MM.1S (cell line): ENCODE measurements around the gene CYBRD1.

Source experiments
- EZH2 ChIP-seq: fragments of 300-600 bp; sonication (generic); optimal IDR thresholded peaks from 2 replicates; pipeline ENCODE3; 2017; ENCODE audit warnings: low read depth, mild to moderate bottlenecking, antibody characterized with exemption, low read length, mixed read lengths
- EZH2phosphoT487 ChIP-seq: fragments of 300-600 bp; sonication (generic); IDR thresholded peaks from 2 replicates; pipeline ENCODE4 v1.6.1; 2018; ENCODE audit warnings: antibody characterized with exemption, low read length
- TF ChIP-seq, protein P1 (sequence below): fragments of 300-600 bp; sonication (generic); IDR thresholded peaks from 2 replicates; pipeline ENCODE4 v1.5.1; 2016; ENCODE audit warnings: antibody characterized with exemption, low read length, mixed read lengths

DNA sequence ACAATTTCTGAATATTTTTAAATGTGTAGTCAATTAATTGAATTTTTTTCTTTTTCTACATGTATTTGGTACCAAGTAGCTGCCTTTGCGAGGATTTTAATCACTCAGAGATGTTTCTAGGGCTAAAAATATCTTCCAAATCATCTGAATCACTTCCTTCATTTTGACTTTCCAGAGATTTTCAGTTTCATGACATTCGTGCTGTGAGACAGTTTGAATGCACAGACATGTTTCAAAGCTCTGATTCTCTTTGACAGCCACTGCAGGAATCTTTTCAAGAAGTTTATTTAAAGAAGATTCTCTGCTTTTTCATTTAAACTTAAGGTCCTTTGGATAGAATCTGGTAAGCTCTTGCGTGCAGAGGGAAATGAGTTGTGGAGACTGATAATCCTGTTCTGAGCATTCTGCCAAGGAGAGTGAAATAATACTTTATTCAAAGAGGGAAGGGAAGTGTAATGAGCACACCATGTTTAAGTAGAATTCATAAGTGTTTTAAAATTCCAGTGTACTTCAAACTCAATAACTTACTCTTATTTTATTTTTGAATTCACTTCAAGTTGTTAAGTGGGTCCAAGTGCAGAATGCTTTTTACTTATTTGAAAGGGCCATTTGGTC, 9.7 kb downstream of the CYBRD1 start:
- TF ChIP-seq EZH2 (no peak), EZH2phosphoT487 (no peak)
- TF ChIP-seq, protein P1, sequence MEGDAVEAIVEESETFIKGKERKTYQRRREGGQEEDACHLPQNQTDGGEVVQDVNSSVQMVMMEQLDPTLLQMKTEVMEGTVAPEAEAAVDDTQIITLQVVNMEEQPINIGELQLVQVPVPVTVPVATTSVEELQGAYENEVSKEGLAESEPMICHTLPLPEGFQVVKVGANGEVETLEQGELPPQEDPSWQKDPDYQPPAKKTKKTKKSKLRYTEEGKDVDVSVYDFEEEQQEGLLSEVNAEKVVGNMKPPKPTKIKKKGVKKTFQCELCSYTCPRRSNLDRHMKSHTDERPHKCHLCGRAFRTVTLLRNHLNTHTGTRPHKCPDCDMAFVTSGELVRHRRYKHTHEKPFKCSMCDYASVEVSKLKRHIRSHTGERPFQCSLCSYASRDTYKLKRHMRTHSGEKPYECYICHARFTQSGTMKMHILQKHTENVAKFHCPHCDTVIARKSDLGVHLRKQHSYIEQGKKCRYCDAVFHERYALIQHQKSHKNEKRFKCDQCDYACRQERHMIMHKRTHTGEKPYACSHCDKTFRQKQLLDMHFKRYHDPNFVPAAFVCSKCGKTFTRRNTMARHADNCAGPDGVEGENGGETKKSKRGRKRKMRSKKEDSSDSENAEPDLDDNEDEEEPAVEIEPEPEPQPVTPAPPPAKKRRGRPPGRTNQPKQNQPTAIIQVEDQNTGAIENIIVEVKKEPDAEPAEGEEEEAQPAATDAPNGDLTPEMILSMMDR: no peak
